ENCODE measurements around the gene ZNF101.

Gene ZNF101

DNA sequence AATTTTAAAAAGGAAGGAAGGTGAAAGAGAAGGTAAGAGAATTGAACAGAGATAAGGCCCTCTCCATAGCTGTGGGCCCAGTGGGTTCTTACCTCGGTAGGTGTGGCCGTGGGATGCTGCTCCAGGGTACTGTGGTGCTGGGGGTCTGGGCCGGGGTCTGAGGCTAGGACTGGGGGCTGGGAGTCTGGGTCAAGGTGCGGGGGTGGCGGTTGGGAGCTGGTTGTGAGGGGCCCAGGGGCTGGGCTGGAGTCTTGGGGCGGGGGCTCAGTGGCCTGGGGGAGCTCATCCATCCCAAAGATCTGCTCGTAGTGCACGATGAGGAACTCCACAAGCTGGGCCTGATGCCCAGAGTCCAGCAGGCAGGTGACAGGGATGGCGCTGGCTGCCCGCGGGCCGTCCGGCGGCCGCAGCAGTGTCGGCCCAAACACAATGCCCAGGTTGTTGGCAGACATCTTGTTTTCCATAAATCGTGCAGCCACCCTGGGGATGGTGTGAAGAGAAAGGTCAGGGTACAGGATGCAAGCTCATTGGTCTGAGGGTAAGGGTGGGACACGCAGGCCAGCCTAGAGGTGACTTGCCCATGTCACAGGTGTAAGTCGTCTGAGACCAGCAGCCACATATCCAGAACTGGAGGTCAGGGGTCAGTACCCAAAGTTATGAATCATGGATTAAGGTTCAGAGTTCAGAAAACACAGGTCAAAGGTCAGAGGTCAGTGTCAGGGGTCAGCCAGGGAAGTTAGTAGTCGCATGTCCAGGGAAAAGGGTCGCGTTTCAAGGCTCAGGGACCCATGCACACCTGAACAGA, 34.7 kb upstream of the ZNF101 start:
- no peak overlapping the region for H3K4me3 ChIP-seq (ENCODE audit: control insufficient read depth, low read depth, low read length)
- no peak for TF ChIP-seq CTCF (conservative IDR thresholded peaks at IDR 0.05; ENCODE audit: control insufficient read depth, insufficient read depth, low read depth, low read length)
- no peak for DNase-seq (ENCODE audit: low read depth)

DNA sequence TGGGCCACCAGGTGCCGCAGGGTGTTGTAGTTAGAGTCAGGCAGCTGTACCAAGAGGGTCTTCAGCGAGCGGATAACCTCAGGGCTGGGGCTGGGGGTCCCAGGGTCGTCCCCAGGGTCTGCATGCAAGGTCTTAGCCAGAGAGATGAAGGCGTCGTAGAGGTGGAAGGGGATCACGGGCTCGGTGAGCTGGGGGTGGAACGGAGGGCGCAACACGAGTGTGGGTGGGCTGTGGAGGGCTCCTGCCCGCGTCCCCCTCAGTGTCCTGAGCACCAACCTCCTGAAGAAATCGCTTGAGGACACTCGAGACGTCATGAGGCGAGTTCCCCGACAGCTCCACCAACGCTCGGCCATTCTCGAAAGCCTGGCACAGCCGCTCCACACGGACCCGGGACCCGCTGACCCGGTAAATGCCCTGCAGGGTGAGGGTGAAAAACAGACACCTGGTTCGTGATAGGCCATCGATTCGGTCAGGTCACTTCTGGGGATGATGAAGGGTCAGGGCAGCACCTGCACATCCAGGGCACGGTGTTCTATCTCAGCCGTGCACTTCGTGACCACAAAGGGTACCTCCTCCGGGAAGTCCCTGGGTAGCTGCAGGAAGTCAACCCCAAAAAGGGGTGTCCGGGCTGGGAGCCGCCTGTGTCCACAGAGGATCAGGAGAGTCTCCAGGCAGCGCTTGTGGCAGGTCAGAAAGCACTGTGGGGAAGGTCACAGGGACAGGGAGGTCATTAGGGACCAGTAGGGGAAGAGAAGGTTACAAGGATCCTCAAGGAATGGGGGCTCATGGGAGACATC, 33.9 kb upstream of the ZNF101 start:
- no peak overlapping the region for H3K4me3 ChIP-seq (ENCODE audit: control insufficient read depth, low read depth, low read length)
- no peak for TF ChIP-seq CTCF (conservative IDR thresholded peaks at IDR 0.05; ENCODE audit: control insufficient read depth, insufficient read depth, low read depth, low read length)
- no peak for DNase-seq (ENCODE audit: low read depth)

GRCh38 chr19:19635313-19635702, 33.3 kb upstream of the ZNF101 start:
- no peak for TF ChIP-seq CTCF (conservative IDR thresholded peaks at IDR 0.05; ENCODE audit: control insufficient read depth, insufficient read depth, low read depth, low read length)
- H3K4me3 ChIP-seq (ENCODE audit: control insufficient read depth, low read depth, low read length) = no peak overlapping the region
- no peak for DNase-seq (ENCODE audit: low read depth)

GRCh38 chr19:19636573-19637185, 32.0 kb upstream of the ZNF101 start:
- no peak overlapping the region for H3K4me3 ChIP-seq (ENCODE audit: control insufficient read depth, low read depth, low read length)
- no peak for TF ChIP-seq CTCF (conservative IDR thresholded peaks at IDR 0.05; ENCODE audit: control insufficient read depth, insufficient read depth, low read depth, low read length)
- DNase-seq (ENCODE audit: low read depth) = no peak

DNA sequence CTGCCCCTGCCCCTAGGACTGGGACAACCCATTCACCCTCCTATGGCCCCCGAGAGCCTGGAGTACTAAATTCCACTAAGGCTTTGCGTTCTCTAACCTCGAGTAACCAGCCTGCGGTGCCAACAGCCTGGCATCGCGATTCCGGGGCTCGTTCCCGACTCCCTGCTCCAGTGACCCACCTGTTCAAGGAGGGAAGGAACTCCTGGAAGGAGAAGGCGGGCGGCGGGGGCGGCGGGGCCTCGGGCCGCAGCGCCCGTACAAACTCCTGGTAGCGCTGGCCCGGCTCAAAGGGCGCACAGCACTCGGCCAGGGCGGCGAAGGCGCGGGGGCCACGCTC, 31.5 kb upstream of the ZNF101 start:
- TF ChIP-seq CTCF (conservative IDR thresholded peaks at IDR 0.05; ENCODE audit: control insufficient read depth, insufficient read depth, low read depth, low read length) = no peak
- H3K4me3 ChIP-seq (ENCODE audit: control insufficient read depth, low read depth, low read length) = no peak overlapping the region
- DNase-seq (ENCODE audit: low read depth) = no peak

- TF ChIP-seq CTCF (conservative IDR thresholded peaks at IDR 0.05; ENCODE audit: control insufficient read depth, insufficient read depth, low read depth, low read length) = no peak
- DNase-seq (ENCODE audit: low read depth) = no peak
Observed at GRCh38 chr19:19637523-19638251, 31.0 kb upstream of the ZNF101 start.

More at GRCh38 chr19:19637523-19638251, 31.0 kb upstream of the ZNF101 start:
- no peak overlapping the region for H3K4me3 ChIP-seq (ENCODE audit: control insufficient read depth, low read depth, low read length)

Data from fibroblast of mammary gland (primary cell).